Adrenal gland (tissue), 5 donors: ENCODE results near the gene EFCAB12.

Experiments
- POLR2A ChIP-seq, 2 donors: fragments of 450-650 bp; IDR thresholded peaks; one replicate each; pipeline ENCODE4 v1.6.1; 2017; ENCODE audit warnings: antibody characterized with exemption in 2 of 2, mild to moderate bottlenecking in 2 of 2, moderate library complexity in 1 of 2
- TF ChIP-seq, protein P1 (sequence below), 6 experiments: fragments of 450-650 bp in 4 of 6; fragments of 200-600 bp in 2 of 6; sonication (generic) in 1 of 6; IDR thresholded peaks; 1 replicate in 5 of 6; 2 replicates in 1 of 6; pipeline versions ENCODE4 v1.5.1 to v1.8.0; 2016 to 2021; ENCODE audit warnings: antibody characterized with exemption in 6 of 6, mild to moderate bottlenecking in 2 of 6, moderate library complexity in 1 of 6
- donor health status: DM: no; HTN: no; CAD: no.

DNA sequence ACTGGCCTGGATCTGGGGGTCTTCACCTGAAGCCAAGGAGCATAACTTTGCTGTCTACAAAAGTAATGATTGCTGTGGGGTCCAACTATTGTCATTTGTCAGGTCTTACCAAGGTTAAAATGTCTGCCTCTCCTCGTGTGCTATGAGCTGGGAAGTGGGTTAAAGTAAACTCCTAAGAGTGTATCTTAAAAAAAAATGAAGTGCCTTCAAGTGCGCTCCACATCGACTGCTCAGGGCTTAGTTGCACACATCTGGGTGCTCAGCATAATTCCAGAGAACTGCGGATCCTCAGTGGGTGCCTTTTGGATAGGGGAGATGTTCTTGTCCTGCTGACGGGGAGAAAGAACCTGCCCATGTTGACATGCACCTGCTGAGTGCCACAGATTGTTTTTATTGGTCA lies 40.9 kb downstream of the EFCAB12 start:
- no peak for TF ChIP-seq POLR2A (IDR thresholded peaks at IDR 0.05)
- TF ChIP-seq, protein P1, sequence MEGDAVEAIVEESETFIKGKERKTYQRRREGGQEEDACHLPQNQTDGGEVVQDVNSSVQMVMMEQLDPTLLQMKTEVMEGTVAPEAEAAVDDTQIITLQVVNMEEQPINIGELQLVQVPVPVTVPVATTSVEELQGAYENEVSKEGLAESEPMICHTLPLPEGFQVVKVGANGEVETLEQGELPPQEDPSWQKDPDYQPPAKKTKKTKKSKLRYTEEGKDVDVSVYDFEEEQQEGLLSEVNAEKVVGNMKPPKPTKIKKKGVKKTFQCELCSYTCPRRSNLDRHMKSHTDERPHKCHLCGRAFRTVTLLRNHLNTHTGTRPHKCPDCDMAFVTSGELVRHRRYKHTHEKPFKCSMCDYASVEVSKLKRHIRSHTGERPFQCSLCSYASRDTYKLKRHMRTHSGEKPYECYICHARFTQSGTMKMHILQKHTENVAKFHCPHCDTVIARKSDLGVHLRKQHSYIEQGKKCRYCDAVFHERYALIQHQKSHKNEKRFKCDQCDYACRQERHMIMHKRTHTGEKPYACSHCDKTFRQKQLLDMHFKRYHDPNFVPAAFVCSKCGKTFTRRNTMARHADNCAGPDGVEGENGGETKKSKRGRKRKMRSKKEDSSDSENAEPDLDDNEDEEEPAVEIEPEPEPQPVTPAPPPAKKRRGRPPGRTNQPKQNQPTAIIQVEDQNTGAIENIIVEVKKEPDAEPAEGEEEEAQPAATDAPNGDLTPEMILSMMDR (IDR thresholded peaks at IDR 0.05): no peak
